Measurements from ENCODE around the gene EIF2S3. TPM values are rescaled to one million over a fixed set of nuclear protein-coding genes. Genes with fewer than 3 reads are reported as not detected.

EIF2S3 gene
- total and polyA plus RNA-seq, 2 experiments from 2014 or later, result 70.4 to 347 TPM

DNA sequence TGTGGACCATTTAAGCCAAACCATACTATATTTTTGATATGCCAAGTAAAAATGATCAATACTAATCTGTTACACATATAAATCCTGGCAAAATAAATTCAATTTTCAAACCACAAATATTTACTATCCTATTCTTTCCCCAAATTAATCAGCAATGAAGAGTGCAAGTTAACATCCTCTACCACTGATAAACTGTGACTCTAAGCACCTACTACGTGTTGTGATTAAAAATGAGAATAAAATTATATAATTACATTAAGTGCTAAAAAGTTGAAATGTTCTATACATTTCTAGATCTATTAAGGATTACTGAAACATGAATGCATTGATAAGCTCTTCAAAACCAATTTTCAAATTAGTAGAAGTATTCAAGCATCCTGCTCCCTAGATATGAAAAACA, 31.2 kb upstream of the EIF2S3 start:
- Histone ChIP-seq H2AFZ (no peak overlapping the region), H3K27me3 (no peaks in the 10 kb centered on the region), H3K4me1 (ENCODE audit: insufficient read depth) (peaks cover 16% of the 10 kb centered on the region), H3K27ac (peak overlapping the region; percentile 99), H3K9me2 (replicated peaks; ENCODE audit: insufficient read depth) (no peaks in the 10 kb centered on the region), H4K20me1 (ENCODE audit: insufficient read depth, poor library complexity, severe bottlenecking) (peaks cover 36% of the 10 kb centered on the region), H3K4me2 (peak overlapping the region; percentile 75), H3K4me3 (peak overlapping the region; percentile 93), H3K36me3 (replicated peaks; ENCODE audit: insufficient read depth, low read depth) (no peaks in the 10 kb centered on the region), H3K9me3 (ENCODE audit: low read depth) (no peaks in the 10 kb centered on the region), H3K79me2 (peaks cover 64% of the 10 kb centered on the region)
- DNase-seq (ENCODE audit: low spot score), result no peak
- WGBS (ENCODE audit: low lambda C conversion rate, missing lambda C conversion rate), result 30% methylated on average over 1 of the region's 1 CpG
- TF ChIP-seq, protein P1, sequence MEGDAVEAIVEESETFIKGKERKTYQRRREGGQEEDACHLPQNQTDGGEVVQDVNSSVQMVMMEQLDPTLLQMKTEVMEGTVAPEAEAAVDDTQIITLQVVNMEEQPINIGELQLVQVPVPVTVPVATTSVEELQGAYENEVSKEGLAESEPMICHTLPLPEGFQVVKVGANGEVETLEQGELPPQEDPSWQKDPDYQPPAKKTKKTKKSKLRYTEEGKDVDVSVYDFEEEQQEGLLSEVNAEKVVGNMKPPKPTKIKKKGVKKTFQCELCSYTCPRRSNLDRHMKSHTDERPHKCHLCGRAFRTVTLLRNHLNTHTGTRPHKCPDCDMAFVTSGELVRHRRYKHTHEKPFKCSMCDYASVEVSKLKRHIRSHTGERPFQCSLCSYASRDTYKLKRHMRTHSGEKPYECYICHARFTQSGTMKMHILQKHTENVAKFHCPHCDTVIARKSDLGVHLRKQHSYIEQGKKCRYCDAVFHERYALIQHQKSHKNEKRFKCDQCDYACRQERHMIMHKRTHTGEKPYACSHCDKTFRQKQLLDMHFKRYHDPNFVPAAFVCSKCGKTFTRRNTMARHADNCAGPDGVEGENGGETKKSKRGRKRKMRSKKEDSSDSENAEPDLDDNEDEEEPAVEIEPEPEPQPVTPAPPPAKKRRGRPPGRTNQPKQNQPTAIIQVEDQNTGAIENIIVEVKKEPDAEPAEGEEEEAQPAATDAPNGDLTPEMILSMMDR (IDR thresholded peaks at IDR 0.05; ENCODE audit: poor library complexity), result no peak
- TF ChIP-seq EZH2phosphoT487 (IDR thresholded peaks at IDR 0.05; ENCODE audit: low read depth, severe bottlenecking, unreplicated experiment), result no peak
- no peak for TF ChIP-seq EZH2 (IDR thresholded peaks at IDR 0.05; ENCODE audit: borderline replicate concordance)

GRCh38 chrX:24023972-24024669, 30.6 kb upstream of the EIF2S3 start:
- peak overlapping the region; percentile 68 for H2AFZ ChIP-seq
- peak overlapping the region; percentile 93 for H3K4me3 ChIP-seq
- peak overlapping the region; percentile 75 for H3K4me2 ChIP-seq
- TF ChIP-seq, protein P1 (IDR thresholded peaks at IDR 0.05; ENCODE audit: poor library complexity), result no peak
- no peak for TF ChIP-seq EZH2 (IDR thresholded peaks at IDR 0.05; ENCODE audit: borderline replicate concordance)
- no peak for TF ChIP-seq EZH2phosphoT487 (IDR thresholded peaks at IDR 0.05; ENCODE audit: low read depth, severe bottlenecking, unreplicated experiment)
- DNase-seq (ENCODE audit: low spot score), result peak; percentile 38
- H4K20me1 ChIP-seq (ENCODE audit: insufficient read depth, poor library complexity, severe bottlenecking), result peaks cover 36% of the 10 kb centered on the region
- H3K27ac ChIP-seq, result peak overlapping the region; percentile 99
- H3K79me2 ChIP-seq, result peaks cover 58% of the 10 kb centered on the region
- no peaks in the 10 kb centered on the region for H3K9me3 ChIP-seq (ENCODE audit: low read depth)
- H3K4me1 ChIP-seq (ENCODE audit: insufficient read depth), result peaks cover 16% of the 10 kb centered on the region
- whole genome bisulfite sequencing (ENCODE audit: low lambda C conversion rate, missing lambda C conversion rate), result under 1% methylated on average over 19 of the region's 19 CpGs
- no peaks in the 10 kb centered on the region for H3K36me3 ChIP-seq (replicated peaks; ENCODE audit: insufficient read depth, low read depth)
- H3K27me3 ChIP-seq, result no peaks in the 10 kb centered on the region
- no peaks in the 10 kb centered on the region for H3K9me2 ChIP-seq (replicated peaks; ENCODE audit: insufficient read depth)

DNA sequence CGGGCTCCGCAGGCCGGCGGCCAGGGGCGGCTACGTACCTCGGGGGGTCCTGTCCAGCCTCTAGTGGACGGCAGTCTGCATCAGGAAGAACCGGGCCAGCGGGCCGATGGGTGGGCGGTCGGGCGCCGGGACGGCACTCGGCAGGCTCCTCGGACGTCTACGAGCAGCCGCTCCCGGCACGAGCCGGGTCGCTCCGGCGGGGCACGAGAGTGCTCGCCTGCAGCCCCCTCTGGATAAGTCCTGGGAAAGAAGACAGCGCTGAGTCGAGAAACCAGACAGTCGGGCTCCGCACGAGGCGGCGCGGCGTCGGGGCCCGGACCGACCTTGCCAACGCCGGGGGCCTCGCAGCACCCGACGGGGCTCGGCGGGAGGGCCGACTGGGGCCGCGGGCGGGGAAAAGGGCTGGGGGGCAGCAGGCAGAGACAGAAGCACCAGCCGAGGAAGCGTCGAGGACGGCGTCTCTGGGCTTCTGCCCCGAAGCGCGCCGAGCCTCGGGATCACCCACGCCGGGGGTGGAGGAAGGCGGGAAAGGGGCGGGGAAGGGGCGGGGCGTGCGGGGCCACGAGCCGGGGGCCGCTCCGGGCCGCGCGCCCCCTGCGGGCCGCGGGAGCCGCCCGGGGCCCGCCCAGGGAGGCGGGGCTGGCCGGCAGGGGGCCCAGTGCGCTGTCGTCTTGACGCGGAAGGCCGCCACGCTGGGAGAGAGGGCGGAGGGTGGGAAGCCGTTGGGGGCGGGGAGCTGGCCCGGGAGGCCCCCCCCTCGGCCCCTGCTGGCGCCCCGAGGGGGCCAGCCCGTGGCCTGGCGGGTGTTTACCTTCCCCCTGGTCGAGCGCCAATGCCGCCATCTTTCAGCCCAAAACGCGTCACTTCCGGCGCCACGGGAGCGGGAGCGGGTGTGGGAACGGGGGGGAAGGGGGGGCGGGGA, 29.7 kb upstream of the EIF2S3 start:
- 1% methylated on average over 37 of the region's 111 CpGs for WGBS (ENCODE audit: low lambda C conversion rate, missing lambda C conversion rate)
- no peaks in the 10 kb centered on the region for H3K9me2 ChIP-seq (replicated peaks; ENCODE audit: insufficient read depth)
- DNase-seq (ENCODE audit: low spot score), result peak; percentile 98
- H3K27ac ChIP-seq, result peak overlapping the region; percentile 99
- no peaks in the 10 kb centered on the region for H3K36me3 ChIP-seq (replicated peaks; ENCODE audit: insufficient read depth, low read depth)
- H3K4me1 ChIP-seq (ENCODE audit: insufficient read depth), result peaks cover 10% of the 10 kb centered on the region
- H4K20me1 ChIP-seq (ENCODE audit: insufficient read depth, poor library complexity, severe bottlenecking), result peaks cover 28% of the 10 kb centered on the region
- H3K79me2 ChIP-seq, result peaks cover 49% of the 10 kb centered on the region
- H3K27me3 ChIP-seq, result no peaks in the 10 kb centered on the region
- peak overlapping the region; percentile 68 for H2AFZ ChIP-seq
- TF ChIP-seq EZH2phosphoT487 (IDR thresholded peaks at IDR 0.05; ENCODE audit: low read depth, severe bottlenecking, unreplicated experiment), result no peak
- TF ChIP-seq, protein P1 (IDR thresholded peaks at IDR 0.05; ENCODE audit: poor library complexity), result peak; percentile 21
- H3K9me3 ChIP-seq (ENCODE audit: low read depth), result no peaks in the 10 kb centered on the region
- H3K4me3 ChIP-seq, result peak overlapping the region; percentile 93
- peak overlapping the region; percentile 75 for H3K4me2 ChIP-seq
